GM12878 (cell line): ENCODE data around the gene ING3. TPM values are rescaled to one million over a fixed set of nuclear protein-coding genes. Genes with fewer than 3 reads are reported as not detected.

Source experiments
- ATAC-seq: fragments of 200-7000 bp; cut with Tn5 transposase; 3 replicates; pipeline ENCODE4 v1.9.1; 2020; ENCODE audit warnings: mild to moderate bottlenecking, moderate library complexity
- BruUV-seq: library from RNA; stranded (reverse); fragments of 400-500 nt; replicated peaks from 2 replicates; lab custom pipeline; 2021; lab: Mats Ljungman, UMichigan
- CTCF ChIA-PET: fragments of 300-600 bp; sonication (Branson Sonifier 250); formaldehyde crosslinking; extraction: SDS; loops from one replicate; lab custom pipeline; 2021; ENCODE audit warnings: inconsistent platforms; lab: Yijun Ruan, JAX
- POLR2A ChIA-PET: fragments of 350-600 bp; formaldehyde crosslinking; extraction: SDS; loops from one replicate; lab custom pipeline; 2021; ENCODE audit warnings: inconsistent platforms; lab: Charles Lee
- RAD21 ChIA-PET: fragments of 300-600 bp; sonication (Branson Sonifier 250); formaldehyde crosslinking; loops from one replicate; lab custom pipeline; 2023; ENCODE audit warnings: antibody characterized with exemption; ENCODE audit not compliant: unreplicated experiment; lab: Charles Lee
- SMC1A ChIA-PET: fragments of 300-600 bp; sonication (Branson Sonifier 250); formaldehyde crosslinking; loops from one replicate; lab custom pipeline; 2023; ENCODE audit not compliant: unreplicated experiment, uncharacterized antibody; lab: Charles Lee
- DNase-seq: peaks from one replicate; pipeline ENCODE4 v3.0.0-alpha.2; 2011; ENCODE audit warnings: low read depth, low spot score
- FAIRE-seq: peaks from 3 replicates; lab custom pipeline; 2011; peaks lifted over from hg19 to GRCh38; lab: Jason Lieb, UNC
- H2AFZ ChIP-seq: 2 replicates; pipeline ENCODE4 v1.6.0; 2011; ENCODE audit warnings: low read depth, low read length, control low read depth; ENCODE audit not compliant: control insufficient read depth
- H3K27ac ChIP-seq: 2 replicates; pipeline ENCODE4 v1.5.1; 2011; ENCODE audit warnings: control low read depth; ENCODE audit not compliant: control insufficient read depth, insufficient read depth
- H3K27me3 ChIP-seq, 2 experiments: replicated peaks in 1 of 2; 2 replicates each; pipeline versions ENCODE4 v1.6.0 to v1.6.1; 2011; ENCODE audit warnings: low read length in 1 of 2; ENCODE audit not compliant: control insufficient read depth in 2 of 2, insufficient read depth in 2 of 2
- H3K36me3 ChIP-seq, 2 experiments: 2 replicates each; pipeline ENCODE4 v1.5.1; 2011; ENCODE audit warnings: low read length in 1 of 2; ENCODE audit not compliant: control insufficient read depth in 2 of 2, insufficient read depth in 2 of 2
- H3K4me1 ChIP-seq: 2 replicates; pipeline ENCODE4 v1.6.1; 2011; ENCODE audit warnings: mild to moderate bottlenecking, low read length, moderate library complexity, mixed read lengths; ENCODE audit not compliant: control insufficient read depth, insufficient read depth
- H3K4me2 ChIP-seq: 2 replicates; pipeline ENCODE4 v1.6.0; 2011; ENCODE audit warnings: control low read depth; ENCODE audit not compliant: control insufficient read depth, insufficient read depth
- H3K4me3 ChIP-seq: fragments of 200-600 bp; sonication (generic); 2 replicates; pipeline ENCODE4 v1.5.1; 2016
- H3K79me2 ChIP-seq: 2 replicates; pipeline ENCODE4 v1.6.0; 2011; ENCODE audit warnings: low read length; ENCODE audit not compliant: control insufficient read depth, insufficient read depth
- H3K9ac ChIP-seq: 2 replicates; pipeline ENCODE4 v1.8.0; 2011; ENCODE audit warnings: low read length, control low read depth, mixed read lengths; ENCODE audit not compliant: control insufficient read depth, insufficient read depth
- H3K9me3 ChIP-seq: replicated peaks from 3 replicates; pipeline ENCODE4 v1.5.1; 2011; ENCODE audit warnings: mild to moderate bottlenecking, low read length; ENCODE audit not compliant: control insufficient read depth, insufficient read depth
- H4K20me1 ChIP-seq: 2 replicates; pipeline ENCODE4 v1.6.0; 2011; ENCODE audit not compliant: control insufficient read depth, insufficient read depth
- CTCF ChIP-seq, 3 experiments: IDR thresholded peaks in 2 of 3; conservative IDR thresholded peaks in 1 of 3; 2 replicates each; pipeline ENCODE4 v1.5.1; 2011; ENCODE audit warnings: low read depth in 3 of 3, low read length in 3 of 3, mild to moderate bottlenecking in 3 of 3, control low read depth in 2 of 3, moderate library complexity in 2 of 3, inconsistent platforms in 1 of 3, mixed read lengths in 1 of 3; ENCODE audit not compliant: control insufficient read depth in 2 of 3, insufficient read depth in 1 of 3; ENCODE audit errors: extremely low read depth in 1 of 3
- CUX1 ChIP-seq: IDR thresholded peaks from 2 replicates; pipeline ENCODE4 v1.6.1; 2012; ENCODE audit warnings: improper control_type of control experiment, low read depth, low read length; ENCODE audit not compliant: insufficient replicate concordance
- EP300 ChIP-seq, 2 experiments: fragments of 150-350 bp in 1 of 2; IDR thresholded peaks; 2 replicates each; pipeline ENCODE4 v1.6.1; 2011 to 2012; ENCODE audit warnings: low read depth in 2 of 2, low read length in 2 of 2, borderline replicate concordance in 1 of 2, improper control_type of control experiment in 1 of 2, inconsistent platforms in 1 of 2; ENCODE audit not compliant: control insufficient read depth in 1 of 2
- MAX ChIP-seq: IDR thresholded peaks from 2 replicates; pipeline ENCODE4 v1.6.1; 2012; ENCODE audit warnings: low read depth, low read length, improper control_type of control experiment
- RAD21 ChIP-seq: IDR thresholded peaks from 2 replicates; pipeline ENCODE4 v1.6.1; 2011; ENCODE audit warnings: mild to moderate bottlenecking, low read depth, low read length, moderate library complexity; ENCODE audit not compliant: insufficient read depth
- REST ChIP-seq: IDR thresholded peaks from 2 replicates; pipeline ENCODE4 v1.6.1; 2012; ENCODE audit warnings: mild to moderate bottlenecking, low read depth, low read length
- SMC3 ChIP-seq: IDR thresholded peaks from 2 replicates; pipeline ENCODE4 v1.6.1; 2011; ENCODE audit warnings: low read length, improper control_type of control experiment, borderline replicate concordance
- STAT1 ChIP-seq: fragments of 450-650 bp; conservative IDR thresholded peaks from 2 replicates; pipeline ENCODE4 v1.6.1; 2014; ENCODE audit warnings: antibody characterized with exemption, mild to moderate bottlenecking
- WGBS: methylation state at CpG from one replicate; pipeline ENCODE4 v1.1.6; 2016; ENCODE audit warnings: low lambda C conversion rate; ENCODE audit not compliant: insufficient replicate concordance, insufficient coverage; ENCODE audit errors: missing lambda C conversion rate; 5-methylcytosine and 5-hydroxymethylcytosine counted together
- in situ Hi-C: fragments of 300-500 bp; cut with MboI; formaldehyde crosslinking; loops from 9 replicates; pipeline ENCODE4 v1.14.3; 2018; ENCODE audit warnings: mixed read lengths
- intact Hi-C: fragments of 100-400 bp; cut with micrococcal nuclease; formaldehyde crosslinking; loops from one replicate; pipeline ENCODE4 v1.14.2; 2022; ENCODE audit not compliant: unreplicated experiment
- polyA plus RNA-seq, 11 experiments: library from polyadenylated mRNA; depleted of rRNA in 4 of 11; unstranded in 6 of 11; stranded (reverse) in 5 of 11; fragments of >200 nt; fragmentation: Nextera tagmentation in 4 of 11; fragmentation: Illumina TruSeq in 1 of 11; extraction: Ambion mirVana in 4 of 11; extraction: Trizol in 1 of 11; gene quantifications; 1 replicate in 1 of 11; 2 replicates in 10 of 11; pipeline versions ENCODE4 v1.2.1 to v1.2.3, GENCODE V29; 2011 to 2016; ENCODE audit warnings: inconsistent platforms in 2 of 11, missing spikeins in 2 of 11, low read depth in 1 of 11
- total RNA-seq, 4 experiments: library from RNA; depleted of rRNA in 3 of 4; stranded (reverse); fragments of >200 nt in 3 of 4; fragmentation: Illumina TruSeq in 1 of 4; extraction: Trizol in 1 of 4; gene quantifications; 2 replicates each; pipeline versions ENCODE4 v1.2.1 to v1.2.3, GENCODE V29; 2013 to 2021
- TF ChIP-seq, protein P1 (sequence below): fragments of 450-650 bp; IDR thresholded peaks from 2 replicates; pipeline ENCODE4 v1.6.1; 2016; ENCODE audit warnings: mild to moderate bottlenecking

Gene ING3
- total and polyA plus RNA-seq, 10 of the 15 experiments (the other 5 are each of a cell fraction or from before 2014, with no cell fraction given), result 12.1 to 60.8 (median 28.8) TPM

DNA sequence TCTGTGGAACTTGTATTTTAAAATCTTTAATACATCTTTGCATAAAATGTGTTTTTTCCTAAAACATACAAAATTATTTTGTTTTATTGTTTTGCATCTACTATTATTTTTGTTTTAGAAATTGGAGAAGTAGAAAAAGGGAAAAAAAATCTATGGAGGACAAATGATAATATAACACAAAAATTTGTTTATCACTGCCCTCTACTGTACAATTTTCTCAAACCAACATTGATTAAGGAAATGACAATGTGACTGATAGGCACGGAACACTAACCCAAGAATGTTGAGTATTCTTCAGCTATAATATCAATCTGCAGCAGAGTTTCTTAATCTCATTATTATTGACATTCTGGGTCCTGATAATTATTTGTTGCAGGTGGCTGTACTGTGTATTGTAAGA lies 9.5 kb upstream of the ING3 start:
- POLR2A ChIA-PET, result interaction anchor here (1.2 to 1.3 kb wide), 2 partner anchors 13 to 138 kb away, joined by 3 read pairs; no protein-coding TSS in a partner anchor
- peak; percentile 81 for FAIRE-seq
- Histone ChIP-seq H3K36me3 (no peaks in the 10 kb centered on the region), H3K79me2 (no peaks in the 10 kb centered on the region), H3K4me1 (no peaks in the 10 kb centered on the region)
- ATAC-seq, result peak; percentile 84
- no TSS peak for BruUV-seq
- TF ChIP-seq, protein P1, sequence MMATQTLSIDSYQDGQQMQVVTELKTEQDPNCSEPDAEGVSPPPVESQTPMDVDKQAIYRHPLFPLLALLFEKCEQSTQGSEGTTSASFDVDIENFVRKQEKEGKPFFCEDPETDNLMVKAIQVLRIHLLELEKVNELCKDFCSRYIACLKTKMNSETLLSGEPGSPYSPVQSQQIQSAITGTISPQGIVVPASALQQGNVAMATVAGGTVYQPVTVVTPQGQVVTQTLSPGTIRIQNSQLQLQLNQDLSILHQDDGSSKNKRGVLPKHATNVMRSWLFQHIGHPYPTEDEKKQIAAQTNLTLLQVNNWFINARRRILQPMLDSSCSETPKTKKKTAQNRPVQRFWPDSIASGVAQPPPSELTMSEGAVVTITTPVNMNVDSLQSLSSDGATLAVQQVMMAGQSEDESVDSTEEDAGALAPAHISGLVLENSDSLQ, result 0 out of 2 replicates have a peak, but pooled peaks have one; percentile 11
- TF ChIP-seq STAT1 (no peak), RAD21 (peak; percentile 48), CTCF (IDR thresholded peaks at IDR 0.05 in 2 of 3, conservative IDR thresholded peaks at IDR 0.05 in 1 of 3; ENCODE audit: control insufficient read depth in 2 of 3, extremely low read depth in 1 of 3, insufficient read depth in 1 of 3, low read depth in 3 of 3, low read length in 3 of 3) (peak in 2 of 3 experiments; percentile 23 to 50; a peak in 2 of 6 replicates), REST (no peak), CUX1 (no peak), EP300 (IDR thresholded peaks at IDR 0.05; ENCODE audit: borderline replicate concordance in 1 of 2, control insufficient read depth in 1 of 2, low read depth in 2 of 2, low read length in 2 of 2) (no peak), SMC3 (peak; percentile 47; the same call in 1 of the 2 replicates), MAX (no peak)
- TF ChIP-seq, all 136 proteins: peak for 4
- Histone ChIP-seq H3K4me2 (no peak overlapping the region), H2AFZ (no peak overlapping the region; the same call in 1 of the 2 replicates), H3K9ac (no peak overlapping the region), H3K9me3 (no peaks in the 10 kb centered on the region), H3K27me3 (no peaks in the 10 kb centered on the region), H3K4me3 (no peak overlapping the region), H3K27ac (no peak overlapping the region), H4K20me1 (no peaks in the 10 kb centered on the region)
- in situ Hi-C loops (no loop called here), intact Hi-C loops (loop anchor here (1.0 kb wide), 2 partner anchors 135 to 149 kb away; no protein-coding TSS in a partner anchor)
- WGBS, result 47% methylated on average over 1 of the region's 1 CpG
- ChIA-PET RAD21 (interaction anchor here (0.7 to 1.4 kb wide), 11 partner anchors 10 to 155 kb away, joined by 3 to 10 read pairs (median 3); partner anchors contain the start of gene ING3), SMC1A (interaction anchor here (0.6 to 4.5 kb wide), 13 partner anchors 9 to 241 kb away, joined by 3 to 45 read pairs (median 4); no protein-coding TSS in a partner anchor), CTCF (interaction anchor here (0.8 to 5.2 kb wide), 21 partner anchors 9 to 211 kb away, joined by 3 to 78 read pairs (median 5); partner anchors contain the start of genes ING3 and TSPAN12)
- DNase-seq, result no peak
